OCI-M1 (cell line): ENCODE data around the gene HOXC12.

ENCODE experiments used
- DNase-seq: peaks from one replicate; lab custom pipeline; 2025; lab: John Stamatoyannopoulos, UW

Gene HOXC12

GRCh38 chr12:53954694-53955035 is at the start of gene HOXC12:
Gene HOXC12 (plus strand): TSS chr12:53954903. CDS start chr12:53954930, 27 bp downstream.
- no peak for DNase-seq

GRCh38 chr12:53907103-53907502 is 47.6 kb upstream of the HOXC12 start:
- DNase-seq: no peak

- no peak for DNase-seq
Measured at GRCh38 chr12:53916788-53917655, 37.7 kb upstream of the HOXC12 start.

- no peak for DNase-seq
Measured at GRCh38 chr12:53924521-53925405, 29.9 kb upstream of the HOXC12 start.

GRCh38 chr12:53927220-53928029 is 27.3 kb upstream of the HOXC12 start:
- no peak for DNase-seq

- no peak for DNase-seq
Measured at GRCh38 chr12:53928054-53928835, 26.5 kb upstream of the HOXC12 start.

GRCh38 chr12:53929527-53929926 is 25.2 kb upstream of the HOXC12 start:
- DNase-seq: no peak

GRCh38 chr12:53930591-53931255 is 24.0 kb upstream of the HOXC12 start:
- no peak for DNase-seq

GRCh38 chr12:53931844-53932581 is 22.7 kb upstream of the HOXC12 start:
- no peak for DNase-seq

- DNase-seq: no peak
Measured at GRCh38 chr12:53932915-53933314, 21.8 kb upstream of the HOXC12 start.

- no peak for DNase-seq
Measured at GRCh38 chr12:53935383-53936341, 19.0 kb upstream of the HOXC12 start.

GRCh38 chr12:53937099-53937498 is 17.6 kb upstream of the HOXC12 start:
- DNase-seq: no peak

- no peak for DNase-seq
Measured at GRCh38 chr12:53937596-53938325, 16.9 kb upstream of the HOXC12 start.

GRCh38 chr12:53938326-53939140 is 16.2 kb upstream of the HOXC12 start, which contains the start of gene HOXC13:
Gene HOXC13 (plus strand): TSS chr12:53938831. CDS start chr12:53938907, 76 bp downstream.
- DNase-seq: no peak

- no peak for DNase-seq
Measured at GRCh38 chr12:53939141-53940108, 15.3 kb upstream of the HOXC12 start.

GRCh38 chr12:53940443-53941014 is 14.2 kb upstream of the HOXC12 start:
- no peak for DNase-seq
